PC-3 (cell line): ENCODE measurements around the gene FBXL4. TPM values are rescaled to one million over a fixed set of nuclear protein-coding genes. Genes with fewer than 3 reads are reported as not detected.

Experiments used
- ATAC-seq: fragments of 200-7000 bp; cut with Tn5 transposase; 2 replicates; pipeline ENCODE4 v1.9.1; 2020; ENCODE audit warnings: mild to moderate bottlenecking, moderate library complexity
- BruUV-seq: library from RNA; stranded (reverse); fragments of 400-500 nt; replicated peaks from 2 replicates; lab custom pipeline; 2021; lab: Mats Ljungman, UMichigan
- CTCF ChIA-PET: fragments of 300-600 bp; sonication (Branson Sonifier 250); formaldehyde crosslinking; loops from one replicate; lab custom pipeline; 2022; ENCODE audit warnings: antibody characterized with exemption; lab: Charles Lee
- POLR2A ChIA-PET: fragments of 300-600 bp; sonication (Branson Sonifier 250); formaldehyde crosslinking; loops from one replicate; lab custom pipeline; 2022; ENCODE audit warnings: antibody characterized with exemption; ENCODE audit not compliant: unreplicated experiment; lab: Charles Lee
- DNase-seq: peaks from one replicate; pipeline ENCODE4 v3.0.0-alpha.2; 2015
- H2AFZ ChIP-seq: fragments of 300-600 bp; sonication (generic); 2 replicates; pipeline ENCODE4 v1.6.0; 2016; ENCODE audit warnings: antibody characterized with exemption, low read length
- H3F3A ChIP-seq: fragments of 300-600 bp; sonication (generic); one replicate; pipeline ENCODE4 v1.6.0; 2017; ENCODE audit warnings: antibody characterized with exemption, low read length, control low read depth, mild to moderate bottlenecking; ENCODE audit not compliant: unreplicated experiment
- H3K27ac ChIP-seq: fragments of 300-600 bp; sonication (generic); 2 replicates; pipeline ENCODE4 v1.5.1; 2016; ENCODE audit warnings: mild to moderate bottlenecking, low read length
- H3K27me3 ChIP-seq: fragments of 300-600 bp; sonication (generic); 2 replicates; pipeline ENCODE4 v1.6.1; 2016; ENCODE audit warnings: low read length, mixed read lengths
- H3K36me3 ChIP-seq: fragments of 300-600 bp; sonication (generic); 2 replicates; pipeline ENCODE4 v1.6.1; 2016; ENCODE audit warnings: low read depth, mixed run types, low read length, mixed read lengths
- H3K4me1 ChIP-seq: fragments of 300-600 bp; sonication (generic); 2 replicates; pipeline ENCODE4 v1.5.1; 2016; ENCODE audit warnings: low read length; ENCODE audit not compliant: insufficient read depth
- H3K4me2 ChIP-seq: fragments of 300-600 bp; sonication (generic); 2 replicates; pipeline ENCODE4 v1.6.0; 2016; ENCODE audit warnings: low read length
- H3K4me3 ChIP-seq: fragments of 300-600 bp; sonication (generic); 2 replicates; pipeline ENCODE4 v1.5.1; 2016; ENCODE audit warnings: mild to moderate bottlenecking, low read length, mixed read lengths
- H3K79me2 ChIP-seq: fragments of 300-600 bp; sonication (generic); 2 replicates; pipeline ENCODE4 v1.6.1; 2017; ENCODE audit warnings: low read length, mixed read lengths
- H3K9ac ChIP-seq: fragments of 300-600 bp; sonication (generic); 2 replicates; pipeline ENCODE4 v1.6.0; 2016; ENCODE audit warnings: mild to moderate bottlenecking, low read length
- H3K9me2 ChIP-seq: fragments of 300-600 bp; sonication (generic); replicated peaks from 2 replicates; pipeline ENCODE4 v1.6.1; 2016; ENCODE audit warnings: mixed run types, low read length, mixed read lengths
- H3K9me3 ChIP-seq: fragments of 300-600 bp; sonication (generic); 2 replicates; pipeline ENCODE4 v1.6.1; 2016; ENCODE audit warnings: low read length, mixed read lengths
- H4K20me1 ChIP-seq: fragments of 300-600 bp; sonication (generic); 2 replicates; pipeline ENCODE4 v1.6.1; 2016; ENCODE audit warnings: low read length, mixed read lengths
- CTCF ChIP-seq: fragments of 300-600 bp; sonication (generic); conservative IDR thresholded peaks from 2 replicates; pipeline ENCODE4 v1.5.1; 2017; ENCODE audit warnings: antibody characterized with exemption, low read depth, mild to moderate bottlenecking, low read length
- EZH2 ChIP-seq: fragments of 300-600 bp; sonication (generic); IDR thresholded peaks from one replicate; pipeline ENCODE4 v1.6.1; 2017; ENCODE audit warnings: antibody characterized with exemption, mild to moderate bottlenecking, low read length; ENCODE audit not compliant: unreplicated experiment
- EZH2phosphoT487 ChIP-seq: fragments of 300-600 bp; sonication (generic); IDR thresholded peaks from 2 replicates; pipeline ENCODE4 v1.6.1; 2018; ENCODE audit warnings: mild to moderate bottlenecking, antibody characterized with exemption, low read length, borderline replicate concordance
- intact Hi-C: fragments of 100-400 bp; cut with micrococcal nuclease; formaldehyde crosslinking; loops from 2 replicates; pipeline ENCODE4 v1.9.0; 2023
- total RNA-seq: library from RNA; depleted of rRNA; stranded (reverse); fragments of >200 nt; gene quantifications from 2 replicates; pipeline ENCODE4 v1.2.3, GENCODE V29; 2014

Gene FBXL4
- total RNA-seq, 1 experiment from 2014 or later: 3.8 TPM

- intact Hi-C loops: no loop called here
These were observed 106.0 kb downstream of the FBXL4 start for GRCh38 chr6:98841621-98842341.

GRCh38 chr6:98840996-98841513, 106.7 kb downstream of the FBXL4 start:
- no TSS peak for BruUV-seq
- DNase-seq: no peak
- H3K4me2 ChIP-seq: no peak overlapping the region
- H3K27ac ChIP-seq: no peak overlapping the region
- TF ChIP-seq EZH2phosphoT487 (no peak), EZH2 (no peak), CTCF (no peak)
- H2AFZ ChIP-seq: no peak overlapping the region
- no peak overlapping the region for H3K4me3 ChIP-seq
- no peaks in the 10 kb centered on the region for H3K9me2 ChIP-seq
- POLR2A ChIA-PET: no interaction called here
- no peak overlapping the region for H3K9ac ChIP-seq
- H3K79me2 ChIP-seq: no peaks in the 10 kb centered on the region
- no peaks in the 10 kb centered on the region for H3K9me3 ChIP-seq
- intact Hi-C loops: no loop called here
- H3F3A ChIP-seq: no peaks in the 10 kb centered on the region
- no peak for ATAC-seq
- no peaks in the 10 kb centered on the region for H3K36me3 ChIP-seq
- no peaks in the 10 kb centered on the region for H3K4me1 ChIP-seq
- H3K27me3 ChIP-seq: peaks cover 93% of the 10 kb centered on the region
- no peaks in the 10 kb centered on the region for H4K20me1 ChIP-seq
- CTCF ChIA-PET: no interaction called here

More at GRCh38 chr6:98841621-98842341, 106.0 kb downstream of the FBXL4 start:
- H3K4me3 ChIP-seq: no peak overlapping the region
- ChIA-PET CTCF (interaction anchor here (0.6 kb wide), 1 partner anchor 64 kb away, joined by 7 read pairs; no protein-coding TSS in a partner anchor), POLR2A (no interaction called here)
- TF ChIP-seq EZH2: no peak
- TF ChIP-seq CTCF: no peak
- no peak for TF ChIP-seq EZH2phosphoT487
- H3K9me3 ChIP-seq: no peaks in the 10 kb centered on the region
- no peaks in the 10 kb centered on the region for H3K9me2 ChIP-seq
- H3K27ac ChIP-seq: no peak overlapping the region
- H3K27me3 ChIP-seq: peaks cover 85% of the 10 kb centered on the region
- H3K9ac ChIP-seq: no peak overlapping the region
- no peak overlapping the region for H3K4me2 ChIP-seq
- no peak overlapping the region for H2AFZ ChIP-seq
- DNase-seq: no peak
- no TSS peak for BruUV-seq
- no peaks in the 10 kb centered on the region for H4K20me1 ChIP-seq
- ATAC-seq: no peak
- no peaks in the 10 kb centered on the region for H3K36me3 ChIP-seq
- no peaks in the 10 kb centered on the region for H3F3A ChIP-seq
- H3K4me1 ChIP-seq: no peaks in the 10 kb centered on the region
- no peaks in the 10 kb centered on the region for H3K79me2 ChIP-seq

- no peak for ATAC-seq
- Histone ChIP-seq H3K9me2 (no peaks in the 10 kb centered on the region), H3K79me2 (no peaks in the 10 kb centered on the region), H3F3A (no peaks in the 10 kb centered on the region), H3K4me2 (no peak overlapping the region), H3K36me3 (no peaks in the 10 kb centered on the region), H3K4me3 (no peak overlapping the region), H4K20me1 (no peaks in the 10 kb centered on the region), H2AFZ (no peak overlapping the region), H3K4me1 (no peaks in the 10 kb centered on the region), H3K27ac (no peak overlapping the region), H3K27me3 (peaks cover 96% of the 10 kb centered on the region), H3K9ac (no peak overlapping the region), H3K9me3 (no peaks in the 10 kb centered on the region)
- TF ChIP-seq CTCF (no peak), EZH2phosphoT487 (no peak), EZH2 (no peak)
- no peak for DNase-seq
- ChIA-PET POLR2A (interaction anchor here (0.6 kb wide), 1 partner anchor 36 kb away, joined by 5 read pairs; no protein-coding TSS in a partner anchor), CTCF (no interaction called here)
- no TSS peak for BruUV-seq
- intact Hi-C loops: no loop called here
These were observed 107.4 kb downstream of the FBXL4 start for GRCh38 chr6:98840385-98840784.
